Measurements from ENCODE around the gene PAH. TPM values are rescaled to one million over a fixed set of nuclear protein-coding genes. Genes with fewer than 3 reads are reported as not detected.

PAH gene
- total and polyA plus RNA-seq, 2 of the 8 experiments (the other 6 are each of a cell fraction or from before 2014, with no cell fraction given): 3.9 to 9.0 TPM

GRCh38 chr12:102954134-102954533 lies 37.1 kb upstream of the PAH start:
- TF ChIP-seq CREB1 (IDR thresholded peaks at IDR 0.05) (no peak), USF2 (IDR thresholded peaks at IDR 0.05; ENCODE audit: low read length) (no peak), GTF2F1 (IDR thresholded peaks at IDR 0.05; ENCODE audit: borderline replicate concordance, low read depth, low read length) (no peak), SP1 (IDR thresholded peaks at IDR 0.05; ENCODE audit: low read depth, low read length) (no peak), RFX5 (IDR thresholded peaks at IDR 0.05; ENCODE audit: borderline replicate concordance, low read depth, low read length) (no peak), CBX8 (IDR thresholded peaks at IDR 0.05; ENCODE audit: borderline replicate concordance, low read depth, low read length) (no peak), EZH2 (IDR thresholded peaks at IDR 0.05; ENCODE audit: low read depth, low read length, severe bottlenecking) (no peak), HDAC6 (IDR thresholded peaks at IDR 0.05; ENCODE audit: low read depth, low read length) (no peak), SP4 (IDR thresholded peaks at IDR 0.05; ENCODE audit: low read length) (no peak), HDAC2 (IDR thresholded peaks at IDR 0.05; ENCODE audit: borderline replicate concordance in 1 of 2, low read depth in 2 of 2, low read length in 2 of 2) (no peak)
- FAIRE-seq: no peak

More at GRCh38 chr12:102954134-102954533, 37.1 kb upstream of the PAH start:
- Histone ChIP-seq H3K4me2 (ENCODE audit: insufficient read depth in 1 of 2, low read depth in 2 of 2, low read length in 2 of 2) (no peak overlapping the region), H2BK15ac (ENCODE audit: low read length) (no peak overlapping the region), H2BK120ac (replicated peaks; ENCODE audit: low read depth, low read length) (no peak overlapping the region), H3K23ac (ENCODE audit: insufficient read length) (no peak overlapping the region), H3K18ac (ENCODE audit: extremely low read depth, low read length) (no peak overlapping the region), H2AK5ac (ENCODE audit: low read depth, low read length) (no peak overlapping the region), H3K4me1 (replicated peaks in 1 of 4; ENCODE audit: control insufficient read depth in 3 of 4, insufficient read depth in 4 of 4, low read length in 3 of 4) (peaks cover 9 to 28% (median 13%) of the 10 kb centered on the region in 4 experiments), H3K56ac (replicated peaks; ENCODE audit: insufficient read length, low read depth, low read length) (no peak overlapping the region), H3K36me3 (ENCODE audit: control insufficient read depth in 2 of 4, insufficient read depth in 4 of 4, low read length in 3 of 4) (peaks cover 0 to 4% (median 0%) of the 10 kb centered on the region in 4 experiments; a peak in 1 of 8 replicates), H2AFZ (ENCODE audit: low read length) (no peak overlapping the region), H4K5ac (ENCODE audit: insufficient read length, low read depth, low read length) (no peak overlapping the region), H3K27ac (ENCODE audit: low read depth, low read length) (no peak overlapping the region), H3K4me3 (ENCODE audit: extremely low read depth in 1 of 4, insufficient read depth in 2 of 4, low read depth in 3 of 4, low read length in 4 of 4) (no peak overlapping the region), H3K79me2 (ENCODE audit: control insufficient read depth in 1 of 2, insufficient read depth in 2 of 2, low read length in 2 of 2) (no peaks in the 10 kb centered on the region), H3K23me2 (ENCODE audit: low read depth, low read length) (peaks cover 24% of the 10 kb centered on the region; the same call in 1 of the 2 replicates), H2BK5ac (ENCODE audit: low read depth, low read length) (no peak overlapping the region), H4K20me1 (replicated peaks in 1 of 2; ENCODE audit: control insufficient read depth in 1 of 2, insufficient read depth in 2 of 2, low read length in 2 of 2) (peaks cover 10 to 22% of the 10 kb centered on the region in 2 experiments), H3K14ac (ENCODE audit: insufficient read length) (no peak overlapping the region), H3K9me3 (ENCODE audit: insufficient read depth in 2 of 2, low read depth in 1 of 2, low read length in 1 of 2) (no peaks in the 10 kb centered on the region), H3K9ac (replicated peaks in 1 of 4; ENCODE audit: extremely low read depth in 1 of 4, low read depth in 3 of 4, low read length in 3 of 4) (no peak overlapping the region), H2BK20ac (ENCODE audit: low read length) (no peak overlapping the region), H3K27me3 (replicated peaks in 1 of 4; ENCODE audit: control insufficient read depth in 3 of 4, extremely low read depth in 1 of 4, insufficient read depth in 3 of 4, low read length in 3 of 4) (peaks cover 86 to 99% (median 96%) of the 10 kb centered on the region in 4 experiments), H4K8ac (ENCODE audit: extremely low read depth, insufficient read depth, low read length) (no peak overlapping the region), H3K4ac (replicated peaks; ENCODE audit: insufficient read length, low read depth, low read length) (no peak overlapping the region), H2BK12ac (ENCODE audit: low read depth, low read length) (no peak overlapping the region), H3K79me1 (ENCODE audit: low read depth, low read length) (no peaks in the 10 kb centered on the region), H4K91ac (replicated peaks; ENCODE audit: insufficient read length, low read length) (no peak overlapping the region)
- ChIA-PET CTCF (ENCODE audit: partially characterized antibody) (interaction anchor here (1.5 kb wide), 1 partner anchor 10 kb away, joined by 6 read pairs; no protein-coding TSS in a partner anchor), POLR2A (ENCODE audit: partially characterized antibody) (no interaction called here)
- WGBS, 2 experiments (ENCODE audit: extremely low coverage in 1 of 2, insufficient coverage in 1 of 2, insufficient read length in 1 of 2, insufficient replicate concordance in 2 of 2, low coverage in 1 of 2, low lambda C conversion rate in 2 of 2, missing lambda C conversion rate in 1 of 2): 50% methylated on average over 1 of the region's 1 CpG; no CpG with 5 or more reads in 1 of the 2 experiments
- no peak for DNase-seq (ENCODE audit: low read depth in 1 of 2, low spot score in 2 of 2)

All from H1 (cell line).